Chondrocyte (in vitro differentiated cells): ENCODE measurements around the gene IL6R. TPM values are rescaled to one million over a fixed set of nuclear protein-coding genes. Genes with fewer than 3 reads are reported as not detected.

Experiments
- DNase-seq: peaks from one replicate; pipeline ENCODE4 v3.0.0; 2021; ENCODE audit warnings: mixed read lengths, low spot score
- H3K27ac Mint-ChIP-seq: one replicate; pipeline ENCODE4 v1.8.0; 2021; ENCODE audit warnings: mild to moderate bottlenecking, moderate library complexity, mixed read lengths; ENCODE audit not compliant: unreplicated experiment
- H3K27me3 Mint-ChIP-seq: 2 replicates; pipeline ENCODE4 v1.8.0; 2021; ENCODE audit warnings: low read depth, mixed read lengths
- H3K36me3 Mint-ChIP-seq: 2 replicates; pipeline ENCODE4 v1.8.0; 2021; ENCODE audit warnings: low read depth, mixed read lengths
- H3K4me1 Mint-ChIP-seq: 2 replicates; pipeline ENCODE4 v1.8.0; 2021; ENCODE audit warnings: low read depth, mild to moderate bottlenecking, mixed read lengths
- H3K4me3 Mint-ChIP-seq: one replicate; pipeline ENCODE4 v1.8.0; 2021; ENCODE audit warnings: mild to moderate bottlenecking, moderate library complexity, mixed read lengths; ENCODE audit not compliant: unreplicated experiment
- H3K9me3 Mint-ChIP-seq: 2 replicates; pipeline ENCODE4 v1.8.0; 2021; ENCODE audit warnings: low read depth, mixed read lengths
- total RNA-seq: library from RNA; stranded (reverse); gene quantifications from 3 replicates; pipeline ENCODE4 v1.2.1, GENCODE V29; 2021
- TF ChIP-seq, protein P1 (sequence below): fragments of 200-600 bp; sonication (generic); IDR thresholded peaks from 2 replicates; pipeline ENCODE4 v1.5.0; 2021; ENCODE audit warnings: antibody characterized with exemption, mild to moderate bottlenecking, moderate library complexity

Gene IL6R
- total RNA-seq, 1 donor from 2014 or later: 1.3 TPM

DNA sequence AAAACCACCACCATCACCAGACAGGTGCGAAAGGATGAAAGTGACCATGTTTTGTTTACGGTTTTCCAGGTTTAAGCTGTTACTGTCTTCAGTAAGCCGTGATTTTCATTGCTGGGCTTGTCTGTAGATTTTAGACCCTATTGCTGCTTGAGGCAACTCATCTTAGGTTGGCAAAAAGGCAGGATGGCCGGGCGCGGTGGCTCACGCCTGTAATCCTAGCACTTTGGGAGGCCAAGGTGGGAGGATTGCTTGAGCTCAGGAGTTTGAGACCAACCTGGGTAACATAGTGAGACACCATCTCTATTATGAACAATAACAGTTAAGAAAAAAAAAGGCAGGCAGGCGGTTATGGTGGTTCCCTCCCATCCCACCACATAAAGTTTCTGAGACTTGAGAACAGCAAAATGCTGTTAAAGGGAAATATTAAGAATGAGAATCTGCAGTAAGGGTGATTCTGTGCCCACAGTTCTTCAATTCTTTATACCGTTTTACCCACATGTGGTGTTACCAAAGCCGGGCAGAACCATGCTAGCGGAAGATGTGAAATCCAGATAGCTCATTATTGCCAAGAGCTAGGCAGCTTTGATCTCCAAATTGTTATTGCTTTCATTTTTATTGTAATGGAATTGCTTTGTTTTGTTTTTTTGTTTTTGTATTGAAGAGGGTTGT is 62.4 kb downstream of the IL6R start:
- H3K4me3 Mint-ChIP-seq: no peak overlapping the region
- peaks cover 15% of the 10 kb centered on the region for H3K4me1 Mint-ChIP-seq
- no peak overlapping the region for H3K27ac Mint-ChIP-seq
- DNase-seq: no peak
- TF ChIP-seq, protein P1, sequence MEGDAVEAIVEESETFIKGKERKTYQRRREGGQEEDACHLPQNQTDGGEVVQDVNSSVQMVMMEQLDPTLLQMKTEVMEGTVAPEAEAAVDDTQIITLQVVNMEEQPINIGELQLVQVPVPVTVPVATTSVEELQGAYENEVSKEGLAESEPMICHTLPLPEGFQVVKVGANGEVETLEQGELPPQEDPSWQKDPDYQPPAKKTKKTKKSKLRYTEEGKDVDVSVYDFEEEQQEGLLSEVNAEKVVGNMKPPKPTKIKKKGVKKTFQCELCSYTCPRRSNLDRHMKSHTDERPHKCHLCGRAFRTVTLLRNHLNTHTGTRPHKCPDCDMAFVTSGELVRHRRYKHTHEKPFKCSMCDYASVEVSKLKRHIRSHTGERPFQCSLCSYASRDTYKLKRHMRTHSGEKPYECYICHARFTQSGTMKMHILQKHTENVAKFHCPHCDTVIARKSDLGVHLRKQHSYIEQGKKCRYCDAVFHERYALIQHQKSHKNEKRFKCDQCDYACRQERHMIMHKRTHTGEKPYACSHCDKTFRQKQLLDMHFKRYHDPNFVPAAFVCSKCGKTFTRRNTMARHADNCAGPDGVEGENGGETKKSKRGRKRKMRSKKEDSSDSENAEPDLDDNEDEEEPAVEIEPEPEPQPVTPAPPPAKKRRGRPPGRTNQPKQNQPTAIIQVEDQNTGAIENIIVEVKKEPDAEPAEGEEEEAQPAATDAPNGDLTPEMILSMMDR: no peak
- H3K36me3 Mint-ChIP-seq: no peaks in the 10 kb centered on the region
- H3K9me3 Mint-ChIP-seq: peaks cover 4% of the 10 kb centered on the region
- H3K27me3 Mint-ChIP-seq: no peaks in the 10 kb centered on the region

GRCh38 chr1:154468535-154469250 is 63.5 kb downstream of the IL6R start:
- peaks cover 5% of the 10 kb centered on the region for H3K4me1 Mint-ChIP-seq
- H3K9me3 Mint-ChIP-seq: no peaks in the 10 kb centered on the region
- no peak for DNase-seq
- no peak overlapping the region for H3K4me3 Mint-ChIP-seq
- no peaks in the 10 kb centered on the region for H3K27me3 Mint-ChIP-seq
- TF ChIP-seq, protein P1: no peak
- H3K27ac Mint-ChIP-seq: no peak overlapping the region
- no peaks in the 10 kb centered on the region for H3K36me3 Mint-ChIP-seq

GRCh38 chr1:154469844-154470560 is 64.9 kb downstream of the IL6R start:
- Mint-ChIP-seq H3K27ac (no peak overlapping the region), H3K4me3 (no peak overlapping the region), H3K4me1 (peaks cover 5% of the 10 kb centered on the region), H3K9me3 (no peaks in the 10 kb centered on the region), H3K36me3 (no peaks in the 10 kb centered on the region), H3K27me3 (no peaks in the 10 kb centered on the region)
- no peak for DNase-seq
- TF ChIP-seq, protein P1: no peak

DNA sequence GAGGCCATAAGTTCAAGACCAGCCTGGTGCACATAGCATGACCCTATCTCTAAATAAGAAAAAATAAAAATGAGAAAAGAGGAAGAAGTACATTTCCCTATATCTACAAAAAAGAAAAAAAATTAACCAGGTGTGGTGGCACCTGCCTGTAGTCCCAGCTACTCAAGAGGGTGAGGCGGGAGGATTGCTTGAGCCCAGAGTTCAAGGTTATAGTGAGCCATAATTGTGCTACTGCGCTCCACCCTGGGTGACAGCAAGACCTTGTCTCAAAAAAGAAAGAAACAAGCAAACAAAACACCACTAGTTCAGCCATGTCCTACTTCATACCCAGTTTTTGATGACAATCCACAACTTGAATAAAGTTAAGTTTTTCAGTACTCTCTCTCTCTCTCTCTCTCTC is 66.2 kb downstream of the IL6R start:
- no peaks in the 10 kb centered on the region for H3K9me3 Mint-ChIP-seq
- no peaks in the 10 kb centered on the region for H3K27me3 Mint-ChIP-seq
- no peak for DNase-seq
- H3K27ac Mint-ChIP-seq: no peak overlapping the region
- TF ChIP-seq, protein P1: no peak
- no peaks in the 10 kb centered on the region for H3K36me3 Mint-ChIP-seq
- H3K4me1 Mint-ChIP-seq: peaks cover 5% of the 10 kb centered on the region
- no peak overlapping the region for H3K4me3 Mint-ChIP-seq

DNA sequence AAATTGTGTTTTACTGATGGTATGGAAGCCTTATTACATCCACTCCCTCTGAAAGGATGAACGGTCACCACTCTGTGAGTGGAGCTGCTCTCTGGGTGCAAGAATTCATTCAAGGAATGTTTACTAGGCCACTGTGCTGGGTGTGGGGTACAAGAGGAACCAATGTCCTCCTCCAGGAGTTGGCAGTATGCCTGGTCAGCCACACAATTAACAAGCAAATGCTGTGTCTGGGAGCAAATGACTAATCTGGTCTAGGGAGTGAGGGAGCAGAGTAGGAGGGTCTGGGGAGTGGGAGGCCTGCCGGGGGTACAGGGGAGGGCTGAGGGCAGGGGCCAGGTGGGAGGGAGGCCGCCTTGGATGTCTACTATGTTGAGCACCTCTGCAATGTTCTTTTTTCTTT is 69.7 kb downstream of the IL6R start:
- Mint-ChIP-seq H3K4me3 (no peak overlapping the region), H3K27ac (no peak overlapping the region), H3K27me3 (no peaks in the 10 kb centered on the region), H3K9me3 (no peaks in the 10 kb centered on the region), H3K36me3 (no peaks in the 10 kb centered on the region), H3K4me1 (peaks cover 12% of the 10 kb centered on the region)
- TF ChIP-seq, protein P1: no peak
- no peak for DNase-seq
